SH-SY5Y (cell line): ENCODE results near the gene STAP1.

Source experiments
- GATA2 ChIP-seq: IDR thresholded peaks from 2 replicates; pipeline ENCODE4 v1.6.1; 2011; ENCODE audit warnings: mild to moderate bottlenecking, low read depth, low read length
- GATA3 ChIP-seq: IDR thresholded peaks from 2 replicates; pipeline ENCODE4 v1.6.1; 2011; ENCODE audit warnings: low read depth, mild to moderate bottlenecking, low read length, moderate library complexity

DNA sequence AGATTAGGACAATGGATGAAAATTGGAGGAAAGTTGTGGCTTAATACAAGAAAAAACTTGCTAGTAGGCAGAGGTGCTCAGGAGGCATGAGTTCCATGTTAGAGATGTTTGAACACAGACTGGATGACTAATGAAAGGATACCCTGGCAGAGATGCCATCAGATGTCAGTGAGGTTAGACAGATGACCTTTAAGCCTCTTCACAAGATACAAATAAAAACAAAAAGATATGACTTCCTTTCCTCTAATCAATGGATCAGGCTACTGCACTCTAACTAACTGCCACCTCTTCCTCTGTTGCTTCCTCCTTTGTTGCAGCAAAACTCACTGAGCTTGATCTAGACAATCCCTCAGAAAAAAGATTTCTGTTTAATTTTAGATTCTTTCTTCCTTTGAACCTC is 14.7 kb downstream of the STAP1 start:
- no peak for TF ChIP-seq GATA2
- no peak for TF ChIP-seq GATA3
